GM10847 (cell line): ENCODE measurements around the gene ABR.

Experiments used
- POLR2A ChIP-seq: IDR thresholded peaks from 2 replicates; pipeline ENCODE4 v1.6.1; 2011; ENCODE audit not compliant: insufficient read length; ENCODE audit errors: extremely low read depth

The ABR gene

DNA sequence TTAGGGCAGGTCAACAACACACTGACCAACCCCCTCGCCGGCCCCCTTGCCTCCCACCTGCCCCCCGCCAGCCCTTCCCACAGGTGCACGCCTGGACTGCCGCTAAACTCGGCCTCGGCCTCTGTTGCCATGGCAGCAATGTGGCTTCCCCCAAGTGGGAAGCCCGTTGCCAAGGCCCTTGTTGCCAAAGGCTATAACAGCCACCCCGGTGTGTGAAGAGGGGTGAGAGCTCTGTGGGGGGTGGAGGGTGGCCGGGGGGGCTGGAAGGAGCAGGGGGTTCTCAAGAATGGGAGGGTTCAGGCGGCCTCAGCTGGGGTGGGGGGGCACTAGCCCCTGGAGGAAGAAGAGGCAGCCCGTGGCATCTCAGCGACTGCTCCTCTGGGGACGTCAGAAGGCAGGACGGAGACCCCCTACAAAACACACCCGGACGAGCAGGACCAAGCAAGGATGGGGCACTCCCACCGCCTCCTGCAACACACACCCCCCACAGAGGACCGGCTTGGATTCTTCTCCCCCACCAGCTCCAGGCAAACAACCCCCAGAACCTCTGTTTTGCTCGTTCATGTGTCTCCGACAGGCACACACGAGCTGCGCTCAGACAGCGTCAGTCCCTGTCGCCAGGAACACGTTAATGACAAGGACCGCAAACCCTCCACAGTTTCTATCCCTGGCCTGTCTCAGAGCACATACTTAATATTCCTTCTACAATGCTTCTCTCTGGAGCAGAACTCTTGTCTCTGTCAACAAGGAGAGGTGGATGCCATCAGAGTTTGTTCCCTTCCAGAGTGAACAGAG, 55.7 kb downstream of the ABR start:
- TF ChIP-seq POLR2A, result no peak

GRCh38 chr17:1123393-1123831, 56.4 kb downstream of the ABR start:
- TF ChIP-seq POLR2A, result no peak

DNA sequence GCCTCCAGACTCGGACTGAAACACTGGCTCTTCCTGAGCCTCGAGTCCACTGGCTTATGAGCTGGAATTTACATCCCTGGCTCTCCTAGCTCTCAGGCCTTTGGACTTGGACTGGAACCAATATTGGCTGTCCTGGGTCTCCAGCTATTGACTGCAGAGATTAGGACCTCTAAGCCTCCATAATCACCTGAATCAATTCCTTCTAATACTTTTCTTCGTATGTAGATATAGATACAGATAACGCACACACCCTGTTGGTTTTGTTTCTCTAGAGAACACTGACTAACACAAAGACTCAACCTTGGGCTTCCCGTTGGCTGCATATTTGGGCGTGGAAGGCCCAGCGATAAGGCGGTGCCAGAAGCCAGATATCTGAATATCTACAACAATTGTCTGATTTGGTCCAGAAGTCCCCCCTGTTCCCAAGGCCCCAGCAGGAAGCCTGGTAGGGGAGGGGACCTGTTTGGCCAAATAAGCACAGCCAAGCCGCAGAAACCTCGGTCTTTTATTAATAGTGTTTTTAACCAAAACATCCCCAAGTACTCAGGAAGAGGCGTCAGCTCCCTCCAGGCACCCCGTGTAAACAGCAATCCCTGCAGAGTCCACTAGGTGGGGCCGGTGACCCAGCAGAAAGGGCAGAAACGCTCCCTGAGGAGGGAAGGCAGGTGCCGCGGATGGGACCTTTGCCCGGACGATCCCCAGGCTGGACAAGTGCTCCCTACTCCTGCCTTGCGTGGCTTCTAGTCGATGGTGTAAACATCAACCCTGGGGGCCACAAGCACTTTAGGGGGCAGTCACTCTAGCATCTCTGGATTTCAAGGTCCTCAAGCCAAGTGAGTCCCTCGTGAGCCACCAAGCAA, 57.0 kb downstream of the ABR start:
- no peak for TF ChIP-seq POLR2A

GRCh38 chr17:1120596-1121441, 59.0 kb downstream of the ABR start:
- TF ChIP-seq POLR2A, result no peak

DNA sequence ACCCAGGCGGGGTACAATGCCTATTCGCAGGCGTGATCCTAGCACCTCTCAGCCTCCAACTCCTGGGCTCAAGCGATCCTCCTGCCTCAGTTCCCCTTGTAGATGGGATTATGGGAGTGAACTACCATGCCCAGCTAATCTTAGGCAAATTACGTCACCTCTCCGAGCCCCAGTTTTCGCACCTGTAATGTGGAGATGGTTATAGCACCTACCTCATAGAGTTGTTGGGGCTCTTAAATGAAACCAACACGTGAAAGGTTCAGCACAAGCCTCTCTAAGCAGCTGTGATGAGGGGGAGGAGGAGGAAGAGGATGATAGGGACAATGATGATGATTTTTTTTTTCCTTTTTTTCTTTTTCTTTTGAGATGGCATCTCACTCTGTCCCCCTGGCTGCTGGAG, 59.9 kb downstream of the ABR start:
- TF ChIP-seq POLR2A, result no peak

GRCh38 chr17:1116602-1117001, 63.2 kb downstream of the ABR start:
- no peak for TF ChIP-seq POLR2A

DNA sequence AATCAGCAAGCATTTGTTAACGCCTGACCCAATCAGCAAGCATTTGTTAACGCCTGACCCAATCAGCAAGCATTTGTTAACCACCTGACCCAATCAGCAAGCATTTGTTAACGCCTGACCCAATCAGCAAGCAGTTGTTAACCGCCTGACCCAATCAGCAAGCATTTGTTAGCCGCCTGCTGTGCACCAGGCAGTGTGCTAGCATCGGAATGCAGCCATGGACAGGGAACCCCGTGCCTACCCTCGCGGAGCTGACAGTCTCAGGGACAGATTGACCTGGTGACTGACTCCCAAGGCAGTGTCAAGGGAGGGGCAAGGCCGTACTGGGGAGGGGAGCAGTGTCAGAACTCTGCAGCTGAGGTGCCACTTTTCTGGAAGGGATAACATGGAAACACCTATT, 66.9 kb downstream of the ABR start:
- TF ChIP-seq POLR2A, result no peak

DNA sequence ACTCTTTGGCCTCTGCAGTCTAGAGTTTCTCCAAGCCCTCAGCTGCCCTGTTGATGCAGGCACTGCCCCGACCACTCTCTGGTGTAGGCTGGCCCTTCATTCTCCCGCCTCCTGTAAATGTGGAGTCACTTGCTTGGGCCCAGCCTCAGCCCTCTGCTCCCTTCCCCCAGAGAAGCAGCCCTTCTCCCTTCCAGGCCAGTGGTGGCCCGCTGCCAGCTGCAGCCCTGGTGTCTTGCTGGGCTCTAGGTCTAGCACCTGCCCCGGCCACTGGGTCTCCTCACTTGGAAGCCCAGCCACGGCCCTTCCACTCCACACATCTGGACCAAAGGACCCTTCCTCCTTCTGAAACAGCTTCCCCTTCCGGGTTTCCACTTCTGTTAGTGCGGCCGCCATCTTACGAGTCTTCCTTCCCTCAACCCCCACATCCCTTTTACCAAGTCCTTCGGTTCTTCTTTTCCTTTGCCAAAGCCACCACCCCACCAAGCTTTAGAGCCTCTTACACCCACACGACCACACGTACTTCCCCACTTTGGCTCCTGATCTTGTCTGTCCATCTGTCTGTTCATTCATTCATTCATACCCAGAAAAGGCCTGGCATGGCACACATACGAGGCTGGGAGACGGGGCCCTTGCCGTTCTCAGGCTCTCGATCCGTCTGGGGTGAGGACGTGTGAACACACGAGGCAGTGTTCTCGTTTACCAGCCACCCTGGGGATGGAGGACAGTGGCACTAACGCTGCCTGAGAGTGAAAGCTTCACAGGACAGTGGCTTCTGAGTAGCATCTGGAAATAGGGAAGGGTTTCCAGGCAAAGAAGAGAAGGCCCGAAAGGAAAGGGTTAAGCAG, 68.0 kb downstream of the ABR start:
- no peak for TF ChIP-seq POLR2A

- TF ChIP-seq POLR2A, result no peak
Measured at GRCh38 chr17:1110862-1111598, 68.8 kb downstream of the ABR start.

DNA sequence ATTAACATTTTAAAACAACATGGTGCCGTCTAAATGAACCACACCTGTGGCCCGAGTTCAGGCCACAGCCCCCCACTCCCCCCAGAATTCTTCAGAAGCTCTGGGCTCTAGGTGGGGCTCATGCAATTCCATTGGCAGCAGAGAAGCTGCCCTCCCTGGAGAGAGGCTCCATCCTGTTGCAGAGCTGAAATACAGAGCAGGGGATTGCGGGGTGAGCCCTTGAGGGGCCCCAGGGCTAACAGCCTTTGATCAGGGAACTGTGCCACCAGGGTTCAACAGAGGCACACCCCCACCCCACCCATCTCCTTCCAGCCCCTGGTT, 69.3 kb downstream of the ABR start:
- TF ChIP-seq POLR2A, result no peak

DNA sequence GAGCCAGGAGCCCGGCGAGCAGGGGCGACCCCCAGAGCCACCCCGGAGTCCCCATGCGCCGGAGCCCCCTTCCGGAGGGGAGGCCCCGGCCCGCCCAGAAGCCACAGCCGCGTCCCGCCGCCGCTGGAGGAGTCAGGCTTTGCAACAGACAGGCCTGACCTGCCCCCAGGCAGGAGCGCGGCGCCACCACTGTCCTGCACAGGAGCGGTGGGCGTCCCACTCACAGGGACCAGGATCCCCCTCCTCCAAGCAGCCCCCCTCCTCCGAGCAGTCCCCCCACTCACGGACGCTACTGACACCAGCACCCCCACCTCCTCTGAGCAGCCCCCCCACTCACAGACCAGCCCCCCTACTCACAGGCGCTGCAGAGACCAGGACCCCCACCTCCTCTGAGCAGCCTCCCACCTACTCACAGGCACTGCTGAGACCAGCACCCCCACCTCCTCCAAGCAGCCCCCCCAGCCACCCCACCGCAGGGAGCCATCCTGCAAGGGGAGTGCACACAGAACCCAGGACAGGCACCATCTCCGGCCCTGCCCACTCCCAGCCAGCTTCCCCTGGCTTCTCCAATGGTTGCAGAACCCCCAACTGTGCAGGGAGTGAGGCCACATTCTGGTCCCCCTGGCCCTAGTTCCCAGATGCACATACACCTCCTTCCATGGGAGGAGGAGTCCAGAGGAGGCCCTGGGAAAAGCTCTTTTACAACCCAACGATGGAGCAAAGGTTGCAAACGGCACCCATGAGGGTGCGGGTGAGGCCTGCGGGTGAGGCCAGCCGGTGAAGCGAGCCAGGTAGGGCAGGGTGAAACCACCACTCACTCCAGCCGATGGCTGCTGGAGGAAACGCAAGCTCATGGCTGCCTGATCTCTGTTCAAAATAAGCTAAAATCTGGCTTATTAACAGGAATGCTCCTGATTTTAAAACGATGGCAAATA, 69.9 kb downstream of the ABR start:
- TF ChIP-seq POLR2A, result no peak

DNA sequence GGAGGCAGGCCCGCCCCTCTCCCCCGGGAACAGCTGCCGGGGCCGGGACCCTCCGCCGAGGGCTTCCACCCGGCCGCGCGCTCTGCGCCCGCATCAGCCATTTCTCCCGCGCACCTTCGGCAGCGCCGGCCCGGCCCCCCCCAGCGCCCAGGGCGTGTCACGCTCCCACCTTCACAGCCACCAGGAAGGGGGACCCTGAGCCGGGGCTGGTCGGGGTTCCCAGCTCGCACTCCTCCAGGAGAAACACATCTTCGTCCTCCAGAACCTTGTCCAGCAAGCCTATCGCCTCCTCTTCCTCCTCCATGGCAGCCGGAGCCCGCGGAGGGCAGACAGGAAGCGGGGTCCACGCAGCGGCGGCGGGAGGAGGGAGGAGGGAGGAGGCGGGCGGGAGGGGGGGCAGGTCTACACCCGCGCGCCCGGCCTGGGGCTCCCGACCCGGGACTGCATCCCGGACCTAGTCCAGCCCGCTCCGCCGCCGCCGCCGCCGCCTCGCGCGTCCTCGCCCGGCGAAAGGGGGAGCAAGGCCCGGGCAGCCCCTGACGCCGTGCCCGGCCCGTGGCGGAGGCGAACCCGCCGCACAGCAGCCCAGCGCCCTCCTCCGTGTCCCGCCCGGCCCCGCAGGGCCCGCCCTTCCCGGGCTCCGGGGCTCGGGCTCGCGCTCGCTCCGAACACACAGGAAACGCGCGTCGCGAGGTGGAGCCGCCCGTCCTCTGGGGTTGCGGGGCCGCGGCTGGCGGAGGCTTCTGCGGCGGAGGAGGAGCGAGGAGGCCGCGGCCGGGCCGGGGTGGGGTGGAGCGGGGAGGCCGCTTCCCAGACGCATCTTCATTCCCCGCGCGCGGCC, 70.8 kb downstream of the ABR start:
- TF ChIP-seq POLR2A, result no peak
